HUES48 (cell line): ENCODE measurements around the gene JPT2.

Experiments
- H3K27ac ChIP-seq: one replicate; pipeline ENCODE4 v1.7.0; 2013; ENCODE audit warnings: low read depth, low read length, inconsistent platforms
- H3K27me3 ChIP-seq: 2 replicates; pipeline ENCODE4 v1.6.1; 2013; ENCODE audit warnings: mild to moderate bottlenecking, low read length; ENCODE audit not compliant: control insufficient read depth, insufficient read depth
- H3K36me3 ChIP-seq: 2 replicates; pipeline ENCODE4 v1.6.1; 2013; ENCODE audit warnings: low read length; ENCODE audit not compliant: control insufficient read depth, insufficient read depth
- H3K4me1 ChIP-seq: 2 replicates; pipeline ENCODE4 v1.6.1; 2013; ENCODE audit warnings: mild to moderate bottlenecking, low read length; ENCODE audit not compliant: control insufficient read depth, insufficient read depth
- H3K4me3 ChIP-seq: 2 replicates; pipeline ENCODE4 v1.5.1; 2013; ENCODE audit warnings: mild to moderate bottlenecking, low read depth, low read length
- H3K9ac ChIP-seq: 2 replicates; pipeline ENCODE4 v1.6.1; 2013; ENCODE audit warnings: mild to moderate bottlenecking, low read depth, low read length, moderate library complexity
- H3K9me3 ChIP-seq: 2 replicates; pipeline ENCODE4 v1.6.1; 2013; ENCODE audit warnings: low read length; ENCODE audit not compliant: control insufficient read depth, insufficient read depth

Gene JPT2

DNA sequence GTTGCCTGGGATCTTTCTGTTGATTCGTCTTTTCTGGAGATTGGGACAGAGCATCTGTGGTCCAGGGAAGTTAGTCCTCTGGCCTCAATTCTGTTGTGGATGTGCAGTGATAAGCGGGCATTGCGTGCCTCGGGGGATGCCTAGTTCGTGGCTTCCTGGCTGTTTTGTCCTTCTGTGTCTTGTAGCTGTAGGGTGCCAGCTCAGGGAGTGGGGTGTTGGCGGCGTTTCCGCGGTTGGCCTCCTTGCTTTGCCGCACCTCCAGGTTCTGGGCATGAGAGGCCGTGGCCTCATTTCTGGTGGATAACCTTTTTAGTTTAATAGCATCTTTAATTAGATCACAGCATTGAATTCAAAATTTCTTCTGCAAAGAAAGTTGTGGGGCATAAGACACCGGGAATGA, 1.4 kb upstream of the JPT2 start:
- Histone ChIP-seq H3K9me3 (no peaks in the 10 kb centered on the region), H3K4me3 (no peak overlapping the region), H3K9ac (no peak overlapping the region), H3K36me3 (peaks cover 58% of the 10 kb centered on the region), H3K27ac (no peak overlapping the region), H3K4me1 (0 out of 2 replicates have a peak, but pooled peaks cover 6% of the 10 kb centered on the region), H3K27me3 (no peaks in the 10 kb centered on the region)

DNA sequence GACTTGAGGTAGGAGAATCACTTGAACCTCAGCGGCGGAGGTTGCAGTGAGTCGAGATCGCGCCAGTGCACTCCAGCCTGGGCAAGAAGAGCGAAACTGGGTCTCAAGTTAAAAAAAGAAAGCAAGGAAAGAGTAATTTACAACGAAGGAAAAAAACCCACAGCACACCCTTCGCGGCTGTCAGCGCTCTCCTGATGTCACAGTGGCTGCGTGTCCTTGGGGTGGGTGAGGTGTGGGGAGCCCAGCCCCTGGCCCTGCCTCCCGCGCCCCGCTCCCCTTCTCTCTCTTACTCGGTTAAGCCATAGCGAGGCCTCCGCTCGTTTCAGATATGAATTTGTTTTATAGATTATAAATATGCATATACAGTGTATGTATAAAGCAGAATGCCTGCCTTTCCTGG, 740 bp upstream of the JPT2 start:
- Histone ChIP-seq H3K4me1 (0 out of 2 replicates have a peak, but pooled peaks cover 6% of the 10 kb centered on the region), H3K27ac (no peak overlapping the region), H3K27me3 (no peaks in the 10 kb centered on the region), H3K36me3 (peaks cover 52% of the 10 kb centered on the region), H3K9me3 (no peaks in the 10 kb centered on the region), H3K9ac (peak overlapping the region; percentile 49; the same call in 1 of the 2 replicates), H3K4me3 (peak overlapping the region; percentile 52)

GRCh38 chr16:1678500-1679098, 520 bp downstream of the JPT2 start:
- Histone ChIP-seq H3K27me3 (no peaks in the 10 kb centered on the region), H3K27ac (peak overlapping the region; percentile 72), H3K36me3 (peaks cover 44% of the 10 kb centered on the region), H3K9ac (peak overlapping the region; percentile 82), H3K9me3 (no peaks in the 10 kb centered on the region), H3K4me1 (0 out of 2 replicates have a peak, but pooled peaks cover 6% of the 10 kb centered on the region), H3K4me3 (peak overlapping the region; percentile 88)

DNA sequence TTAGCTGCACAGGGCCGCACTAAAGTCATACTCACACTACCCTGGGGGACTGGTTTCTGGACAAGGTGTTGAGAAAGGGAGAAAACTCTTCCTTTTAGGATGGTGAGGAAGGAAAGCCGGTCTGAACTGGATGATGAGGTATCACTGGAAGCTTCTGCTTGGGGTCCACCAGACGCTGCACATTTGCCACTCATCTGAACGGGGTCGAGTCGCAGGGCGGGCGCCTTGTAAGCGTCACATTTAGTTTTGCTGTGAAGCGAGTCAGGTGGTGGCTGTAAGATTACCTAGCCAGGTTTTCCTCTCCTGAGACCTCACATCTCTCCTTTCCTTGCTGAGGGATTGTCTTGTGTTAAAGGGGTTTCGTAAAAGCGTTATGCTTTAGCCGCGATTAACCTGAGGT, 2.3 kb downstream of the JPT2 start:
- H3K27ac ChIP-seq: no peak overlapping the region
- H3K27me3 ChIP-seq: no peaks in the 10 kb centered on the region
- no peak overlapping the region for H3K9ac ChIP-seq
- 0 out of 2 replicates have a peak, but pooled peaks cover 6% of the 10 kb centered on the region for H3K4me1 ChIP-seq
- H3K9me3 ChIP-seq: no peaks in the 10 kb centered on the region
- H3K4me3 ChIP-seq: 0 out of 2 replicates have a peak overlapping the region, but pooled peaks have one; percentile 1
- peaks cover 43% of the 10 kb centered on the region for H3K36me3 ChIP-seq

- peaks cover 42% of the 10 kb centered on the region for H3K36me3 ChIP-seq
- H3K9me3 ChIP-seq: no peaks in the 10 kb centered on the region
- H3K9ac ChIP-seq: no peak overlapping the region
- H3K27ac ChIP-seq: no peak overlapping the region
- H3K27me3 ChIP-seq: no peaks in the 10 kb centered on the region
- H3K4me1 ChIP-seq: 0 out of 2 replicates have a peak, but pooled peaks cover 6% of the 10 kb centered on the region
- no peak overlapping the region for H3K4me3 ChIP-seq
Measured at GRCh38 chr16:1681032-1681431, 3.0 kb downstream of the JPT2 start.

DNA sequence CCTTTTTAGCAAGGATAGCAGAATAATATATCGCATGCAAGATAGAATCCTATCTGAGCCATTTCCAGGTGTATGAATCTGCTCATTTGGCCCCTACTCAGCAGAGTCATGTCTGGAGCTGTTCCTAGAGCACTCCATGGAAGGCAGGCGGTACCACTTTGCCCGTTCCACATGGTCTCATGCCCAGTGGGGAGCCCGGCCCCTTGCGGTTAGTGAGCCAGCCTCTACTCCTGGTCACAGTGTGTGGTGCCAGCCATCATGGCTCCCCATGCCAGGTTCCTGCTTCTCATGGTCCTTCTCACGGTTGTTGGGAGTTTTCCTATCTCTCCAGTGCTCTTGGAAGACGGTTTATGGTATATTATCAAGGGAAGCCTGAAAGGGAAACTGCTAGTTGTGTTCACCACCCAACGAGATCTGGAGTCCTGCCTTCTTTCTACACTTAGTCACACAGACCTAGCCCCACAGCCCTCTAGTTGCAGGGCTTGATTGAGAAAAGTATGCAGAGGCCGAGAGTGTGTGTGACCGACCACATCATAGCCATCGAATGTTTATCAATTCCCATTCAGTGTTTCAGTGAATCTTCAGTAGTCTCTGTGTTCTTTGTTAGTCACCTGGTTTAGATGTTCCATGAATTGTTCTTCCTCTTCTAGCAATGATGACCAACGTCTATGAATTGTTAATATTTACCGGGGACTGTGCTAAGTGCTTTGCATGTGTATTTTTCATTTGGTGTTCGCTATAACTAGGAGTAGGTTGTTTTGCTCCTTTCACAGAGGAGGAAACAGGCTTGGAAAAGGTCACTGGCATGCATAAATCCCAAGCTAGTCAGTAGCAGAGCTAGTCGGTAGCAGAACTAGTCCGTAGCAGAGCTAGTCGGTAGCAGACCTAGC, 9.6 kb downstream of the JPT2 start:
- H3K27ac ChIP-seq: peak overlapping the region; percentile 36
- no peak overlapping the region for H3K4me3 ChIP-seq
- H3K9ac ChIP-seq: no peak overlapping the region
- H3K9me3 ChIP-seq: no peaks in the 10 kb centered on the region
- H3K36me3 ChIP-seq: peaks cover 90% of the 10 kb centered on the region
- no peaks in the 10 kb centered on the region for H3K27me3 ChIP-seq
- no peaks in the 10 kb centered on the region for H3K4me1 ChIP-seq

DNA sequence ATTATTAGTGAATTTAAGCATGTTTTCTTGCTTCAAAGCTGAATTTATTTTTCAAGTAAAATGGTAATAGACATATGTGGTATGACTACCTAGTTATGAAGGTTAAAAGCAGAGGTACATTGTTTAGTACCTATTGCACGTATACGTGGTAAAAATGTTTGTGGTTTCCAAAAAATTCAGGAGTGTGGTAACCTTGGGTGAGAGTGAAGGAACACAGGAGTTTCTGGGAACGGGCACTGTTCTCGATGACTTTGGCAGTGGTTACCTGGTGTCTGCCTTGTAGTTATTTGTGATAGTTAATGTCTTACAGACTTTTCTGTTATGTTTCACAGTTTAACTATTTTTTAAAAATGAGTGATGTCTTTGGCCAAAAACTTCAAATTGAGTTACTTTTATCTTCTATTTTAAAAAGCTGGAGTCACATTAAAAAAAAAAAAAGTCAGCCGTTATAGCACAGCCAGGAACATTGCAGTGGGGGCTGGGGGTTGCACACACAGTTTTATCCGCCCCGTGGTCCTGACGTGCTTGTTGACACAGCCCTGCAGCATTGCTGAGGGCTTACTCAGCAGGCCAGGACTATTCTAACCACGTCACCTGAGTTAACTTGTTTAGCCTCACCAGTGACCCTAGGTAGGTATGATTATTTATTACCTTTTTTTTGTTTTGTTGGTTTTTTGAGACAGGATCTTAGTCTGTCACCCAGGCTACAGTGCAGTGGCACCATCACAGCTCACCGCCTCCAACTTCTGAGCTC, 10.9 kb downstream of the JPT2 start:
- H3K4me1 ChIP-seq: no peaks in the 10 kb centered on the region
- no peak overlapping the region for H3K4me3 ChIP-seq
- H3K36me3 ChIP-seq: peaks cover 95% of the 10 kb centered on the region
- no peaks in the 10 kb centered on the region for H3K27me3 ChIP-seq
- no peak overlapping the region for H3K9ac ChIP-seq
- no peaks in the 10 kb centered on the region for H3K9me3 ChIP-seq
- H3K27ac ChIP-seq: peak overlapping the region; percentile 73

DNA sequence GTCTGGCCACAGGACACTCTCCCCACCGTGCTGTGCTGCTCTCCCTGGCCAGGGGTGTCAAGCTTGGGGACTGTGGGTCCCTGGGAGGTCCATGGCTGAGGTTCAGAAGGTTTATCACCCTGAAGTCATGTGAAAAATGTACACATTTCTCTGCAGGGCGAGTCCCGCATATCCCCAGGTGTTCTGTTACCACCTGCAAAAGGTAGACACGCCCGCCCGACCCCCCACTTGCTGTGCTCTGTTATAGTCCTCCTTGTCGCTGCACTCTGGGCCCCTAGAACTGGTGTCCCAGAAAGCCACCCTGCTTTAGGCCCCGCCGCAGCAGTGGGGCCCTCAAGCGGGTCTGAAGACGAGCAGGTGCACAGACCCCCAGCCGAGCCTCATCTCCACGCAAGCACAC, 11.8 kb downstream of the JPT2 start:
- H3K9ac ChIP-seq: no peak overlapping the region
- H3K4me3 ChIP-seq: no peak overlapping the region
- no peaks in the 10 kb centered on the region for H3K27me3 ChIP-seq
- peaks cover 96% of the 10 kb centered on the region for H3K36me3 ChIP-seq
- no peaks in the 10 kb centered on the region for H3K4me1 ChIP-seq
- peak overlapping the region; percentile 69 for H3K27ac ChIP-seq
- no peaks in the 10 kb centered on the region for H3K9me3 ChIP-seq

- Histone ChIP-seq H3K36me3 (peaks cover 93% of the 10 kb centered on the region), H3K27ac (no peak overlapping the region), H3K4me1 (no peaks in the 10 kb centered on the region)
Measured at GRCh38 chr16:1690810-1691209, 12.7 kb downstream of the JPT2 start.

GRCh38 chr16:1691276-1691675, 13.2 kb downstream of the JPT2 start:
- Histone ChIP-seq H3K4me3 (no peak overlapping the region), H3K27me3 (no peaks in the 10 kb centered on the region), H3K9me3 (no peaks in the 10 kb centered on the region), H3K9ac (no peak overlapping the region), H3K36me3 (peaks cover 95% of the 10 kb centered on the region), H3K27ac (no peak overlapping the region), H3K4me1 (no peaks in the 10 kb centered on the region)

More at GRCh38 chr16:1690810-1691209, 12.7 kb downstream of the JPT2 start:
- no peak overlapping the region for H3K9ac ChIP-seq
- H3K4me3 ChIP-seq: no peak overlapping the region
- no peaks in the 10 kb centered on the region for H3K9me3 ChIP-seq
- H3K27me3 ChIP-seq: no peaks in the 10 kb centered on the region
